Neuronal stem cell (in vitro differentiated cells): ENCODE measurements around the gene CRLF1.
"Not testable (repeated sequence)": the region's sequence is repeated elsewhere in the genome, so short reads cannot be mapped to it uniquely, and the experiment has no call there.

Experiments used
- DNase-seq: peaks from one replicate; pipeline ENCODE4 v3.0.0-alpha.2; 2013; ENCODE audit warnings: low spot score
- H2AFZ ChIP-seq: one replicate; pipeline ENCODE4 v1.6.1; 2013; ENCODE audit warnings: mild to moderate bottlenecking, low read length, inconsistent platforms
- H2AK5ac ChIP-seq: 2 replicates; pipeline ENCODE4 v1.6.1; 2013; ENCODE audit warnings: low read depth, mild to moderate bottlenecking, inconsistent platforms, low read length, moderate library complexity, mixed read lengths
- H2BK120ac ChIP-seq: 2 replicates; pipeline ENCODE4 v1.6.1; 2013; ENCODE audit warnings: low read depth, mild to moderate bottlenecking, inconsistent platforms, low read length, moderate library complexity, mixed read lengths
- H2BK12ac ChIP-seq: one replicate; pipeline ENCODE4 v1.6.1; 2013; ENCODE audit warnings: low read length, inconsistent platforms
- H2BK15ac ChIP-seq: 2 replicates; pipeline ENCODE4 v1.6.1; 2013; ENCODE audit warnings: mild to moderate bottlenecking, low read length, inconsistent platforms, mixed read lengths
- H2BK5ac ChIP-seq: one replicate; pipeline ENCODE4 v1.6.1; 2013; ENCODE audit warnings: inconsistent platforms, mild to moderate bottlenecking, low read length, moderate library complexity
- H3K14ac ChIP-seq: one replicate; pipeline ENCODE4 v1.6.1; 2013; ENCODE audit warnings: low read length, inconsistent platforms
- H3K18ac ChIP-seq: 2 replicates; pipeline ENCODE4 v1.6.1; 2013; ENCODE audit warnings: low read length, inconsistent platforms
- H3K23ac ChIP-seq: 2 replicates; pipeline ENCODE4 v1.6.1; 2013; ENCODE audit warnings: low read depth, mild to moderate bottlenecking, mixed read lengths, low read length, inconsistent platforms; ENCODE audit not compliant: poor library complexity
- H3K27ac ChIP-seq: replicated peaks from 3 replicates; pipeline ENCODE4 v1.5.1; 2013; ENCODE audit warnings: low read length, inconsistent platforms
- H3K27me3 ChIP-seq, 3 experiments: 2 replicates each; pipeline ENCODE4 v1.6.1; 2013; ENCODE audit warnings: low read length in 3 of 3, mild to moderate bottlenecking in 2 of 3, inconsistent platforms in 1 of 3, low read depth in 1 of 3, mixed read lengths in 1 of 3, moderate library complexity in 1 of 3; ENCODE audit not compliant: control insufficient read depth in 3 of 3, insufficient read depth in 3 of 3
- H3K36me3 ChIP-seq, 2 donors: replicated peaks in 1 of 2; 2 replicates each; pipeline ENCODE4 v1.6.1; 2013; ENCODE audit warnings: low read length in 2 of 2; ENCODE audit not compliant: control insufficient read depth in 2 of 2, insufficient read depth in 2 of 2
- H3K4ac ChIP-seq: 2 replicates; pipeline ENCODE4 v1.6.1; 2013; ENCODE audit warnings: inconsistent platforms, mild to moderate bottlenecking, low read length, moderate library complexity
- H3K4me1 ChIP-seq, 2 donors: 1 replicate in 1 of 2; 2 replicates in 1 of 2; pipeline ENCODE4 v1.6.1; 2013; ENCODE audit warnings: low read length in 2 of 2, low read depth in 1 of 2; ENCODE audit not compliant: control insufficient read depth in 2 of 2, insufficient read depth in 1 of 2
- H3K4me2 ChIP-seq: one replicate; pipeline ENCODE4 v1.6.1; 2013; ENCODE audit warnings: mild to moderate bottlenecking, low read length, inconsistent platforms; ENCODE audit not compliant: insufficient read depth, poor library complexity, severe bottlenecking
- H3K4me3 ChIP-seq, 2 donors: 2 replicates each; pipeline ENCODE4 v1.5.1; 2013; ENCODE audit warnings: low read length in 2 of 2, mild to moderate bottlenecking in 2 of 2, inconsistent platforms in 1 of 2, moderate library complexity in 1 of 2
- H3K79me1 ChIP-seq: one replicate; pipeline ENCODE4 v1.6.1; 2013; ENCODE audit warnings: low read depth, mild to moderate bottlenecking, inconsistent platforms, low read length, moderate library complexity
- H3K9ac ChIP-seq: one replicate; pipeline ENCODE4 v1.6.1; 2013; ENCODE audit warnings: mild to moderate bottlenecking, low read depth, low read length, inconsistent platforms; ENCODE audit not compliant: poor library complexity
- H3K9me3 ChIP-seq, 2 donors: replicated peaks in 1 of 2; 2 replicates each; pipeline versions ENCODE3 to v1.6.1; 2013; ENCODE audit warnings: low read length in 2 of 2, mild to moderate bottlenecking in 2 of 2, inconsistent platforms in 1 of 2, low read depth in 1 of 2, mixed read lengths in 1 of 2, moderate library complexity in 1 of 2; ENCODE audit not compliant: control insufficient read depth in 2 of 2, insufficient read depth in 1 of 2
- H4K8ac ChIP-seq: one replicate; pipeline ENCODE4 v1.6.1; 2013; ENCODE audit warnings: low read depth, mild to moderate bottlenecking, inconsistent platforms, low read length, moderate library complexity
- H4K91ac ChIP-seq: one replicate; pipeline ENCODE4 v1.6.1; 2013; ENCODE audit warnings: low read length, low read depth, mild to moderate bottlenecking, inconsistent platforms; ENCODE audit not compliant: poor library complexity
- WGBS, 2 donors: extraction: QIAGEN DNeasy Blood & Tissue Kit; methylation state at CpG; one replicate each; pipeline ENCODE4 v1.1.7; 2013; ENCODE audit warnings: missing lambda C conversion rate in 2 of 2, mixed read lengths in 1 of 2; ENCODE audit not compliant: insufficient read length in 2 of 2, insufficient replicate concordance in 1 of 2; ENCODE audit errors: extremely low coverage in 2 of 2; 5-methylcytosine and 5-hydroxymethylcytosine counted together

CRLF1 gene

GRCh38 chr19:18601875-18602274 lies 4.7 kb downstream of the CRLF1 start:
- H3K9me3 ChIP-seq, result no peaks in the 10 kb centered on the region
- H3K4ac ChIP-seq, result no peak overlapping the region
- H3K79me1 ChIP-seq, result no peaks in the 10 kb centered on the region
- H2AFZ ChIP-seq, result no peak overlapping the region
- H2BK5ac ChIP-seq, result no peak overlapping the region
- peaks cover 17 to 20% of the 10 kb centered on the region in 2 donors for H3K4me1 ChIP-seq
- no peak overlapping the region for H3K9ac ChIP-seq
- no peaks in the 10 kb centered on the region for H3K36me3 ChIP-seq
- H3K27ac ChIP-seq, result no peak overlapping the region
- no peak for DNase-seq
- no peak overlapping the region for H2BK12ac ChIP-seq
- WGBS, 2 donors, result no CpG with 5 or more reads among the region's 4 CpGs
- H3K23ac ChIP-seq, result no peak overlapping the region
- peak overlapping the region; percentile 14 for H2AK5ac ChIP-seq
- H3K27me3 ChIP-seq, result peaks cover 20 to 67% (median 52%) of the 10 kb centered on the region in 3 experiments
- H3K14ac ChIP-seq, result no peak overlapping the region
- no peak overlapping the region for H2BK120ac ChIP-seq
- peak overlapping the region in 1 of 2 donors; percentile 19 for H3K4me3 ChIP-seq
- H3K18ac ChIP-seq, result no peak overlapping the region
- H4K8ac ChIP-seq, result no peak overlapping the region
- H2BK15ac ChIP-seq, result no peak overlapping the region
- H4K91ac ChIP-seq, result no peak overlapping the region
- H3K4me2 ChIP-seq, result no peak overlapping the region

- not testable (repeated sequence) for H2AFZ ChIP-seq, H3K9ac ChIP-seq, H3K4ac ChIP-seq, H3K18ac ChIP-seq, H3K23ac ChIP-seq, H4K8ac ChIP-seq, H4K91ac ChIP-seq, H3K79me1 ChIP-seq, H3K9me3 ChIP-seq, H3K14ac ChIP-seq, H2BK15ac ChIP-seq, H3K27ac ChIP-seq, H3K4me2 ChIP-seq, H2BK12ac ChIP-seq, DNase-seq, H3K4me3 ChIP-seq, H3K36me3 ChIP-seq, H2AK5ac ChIP-seq, H2BK120ac ChIP-seq, H2BK5ac ChIP-seq
- peaks cover 17 to 22% of the 10 kb centered on the region in 2 donors for H3K4me1 ChIP-seq
- no CpG with 5 or more reads among the region's 15 CpGs for WGBS, 2 donors
- peaks cover 16 to 58% (median 46%) of the 10 kb centered on the region in 3 experiments for H3K27me3 ChIP-seq
Measured at GRCh38 chr19:18600692-18601397, 5.8 kb downstream of the CRLF1 start.

- WGBS, 2 donors, result no CpG with 5 or more reads among the region's 20 CpGs
- Histone ChIP-seq H3K9me3 (no peaks in the 10 kb centered on the region), H3K36me3 (no peaks in the 10 kb centered on the region)
Measured at GRCh38 chr19:18599485-18599884, 7.1 kb downstream of the CRLF1 start.

GRCh38 chr19:18597809-18598660 lies 8.6 kb downstream of the CRLF1 start:
- Histone ChIP-seq H2BK15ac (peak overlapping the region; percentile 100), H3K9ac (no peak overlapping the region), H2BK5ac (peak overlapping the region; percentile 66), H3K9me3 (no peaks in the 10 kb centered on the region), H2AK5ac (peak overlapping the region; percentile 98), H3K14ac (peak overlapping the region; percentile 79), H2AFZ (peak overlapping the region; percentile 1), H2BK120ac (peak overlapping the region; percentile 57), H3K27me3 (peaks cover 2 to 35% (median 19%) of the 10 kb centered on the region in 3 experiments), H3K23ac (peak overlapping the region; percentile 61), H3K79me1 (peaks cover 2% of the 10 kb centered on the region), H3K36me3 (no peaks in the 10 kb centered on the region), H3K27ac (no peak overlapping the region), H3K4me1 (peaks cover 8 to 14% of the 10 kb centered on the region in 2 donors), H3K4ac (no peak overlapping the region), H3K4me2 (no peak overlapping the region), H3K18ac (peak overlapping the region; percentile 76), H4K91ac (no peak overlapping the region), H4K8ac (no peak overlapping the region), H3K4me3 (no peak overlapping the region), H2BK12ac (peak overlapping the region; percentile 93)
- no peak for DNase-seq
- WGBS, 2 donors, result no CpG with 5 or more reads among the region's 25 CpGs

More at GRCh38 chr19:18599485-18599884, 7.1 kb downstream of the CRLF1 start:
- no peak overlapping the region for H3K9ac ChIP-seq
- H2AK5ac ChIP-seq, result peak overlapping the region; percentile 99
- no peak overlapping the region for H3K14ac ChIP-seq
- no peak overlapping the region for H2BK120ac ChIP-seq
- H3K79me1 ChIP-seq, result no peaks in the 10 kb centered on the region
- H3K23ac ChIP-seq, result no peak overlapping the region
- peaks cover 7 to 45% (median 32%) of the 10 kb centered on the region in 3 experiments for H3K27me3 ChIP-seq
- H4K8ac ChIP-seq, result no peak overlapping the region
- peak overlapping the region; percentile 48 for H2BK5ac ChIP-seq
- no peak overlapping the region for H3K27ac ChIP-seq
- peak overlapping the region; percentile 81 for H3K18ac ChIP-seq
- no peak overlapping the region for H3K4ac ChIP-seq
- no peak overlapping the region for H3K4me2 ChIP-seq
- H3K4me1 ChIP-seq, result peaks cover 19 to 22% of the 10 kb centered on the region in 2 donors
- peak overlapping the region; percentile 49 for H2BK15ac ChIP-seq
- H3K4me3 ChIP-seq, result no peak overlapping the region
- no peak overlapping the region for H2AFZ ChIP-seq
- DNase-seq, result no peak
- H4K91ac ChIP-seq, result no peak overlapping the region
- H2BK12ac ChIP-seq, result peak overlapping the region; percentile 30
